Measurements from ENCODE around the gene STAT6.

STAT6 gene

DNA sequence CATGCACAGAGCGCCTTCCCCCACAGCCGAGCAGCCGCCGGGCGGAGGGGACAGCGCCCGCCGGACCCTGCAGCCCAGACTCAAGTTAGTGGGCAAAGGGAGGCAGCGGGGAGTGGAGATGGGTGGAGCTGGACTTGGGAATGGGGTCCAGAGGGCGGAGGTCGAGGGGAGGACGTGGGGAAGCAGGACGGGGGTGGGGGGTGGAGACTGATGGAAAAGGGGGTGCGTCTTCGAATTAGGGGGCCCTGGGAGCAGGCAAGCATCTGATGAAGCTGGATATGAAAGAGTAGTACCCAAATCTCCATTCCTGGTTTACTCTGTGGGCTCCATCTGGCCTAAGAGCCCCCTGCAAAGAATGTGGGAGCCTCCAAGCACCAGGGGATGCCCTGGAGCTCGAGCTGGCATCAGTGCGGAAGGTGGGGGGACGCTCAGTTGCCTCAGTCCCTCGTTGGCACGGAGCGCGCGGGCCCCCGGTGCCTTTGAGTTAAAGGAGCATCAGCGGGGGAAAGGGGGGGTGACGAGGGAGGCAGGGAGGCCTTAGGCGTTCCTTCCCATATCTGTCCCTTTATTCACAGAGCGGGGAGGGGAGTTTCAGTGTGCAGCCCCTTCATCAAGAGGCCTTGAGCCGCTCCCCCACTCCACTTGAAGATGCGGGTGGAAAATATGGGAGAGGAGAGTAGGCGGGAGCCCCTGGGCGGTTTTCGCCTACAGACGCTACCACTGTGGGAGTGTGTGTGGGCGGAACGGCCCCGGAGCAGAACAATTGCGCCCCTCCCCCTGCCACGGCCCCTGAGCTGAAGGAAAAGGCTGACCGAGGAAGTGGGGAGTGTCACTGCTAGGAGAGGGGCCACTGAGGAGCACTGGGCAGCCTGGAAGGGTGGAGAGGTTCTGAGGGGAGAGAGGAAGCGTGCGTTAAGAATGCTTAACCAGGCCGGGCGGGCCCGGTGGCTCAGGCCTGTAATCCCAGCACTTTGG is 21.6 kb downstream of the STAT6 start (continued):
- no peak for TF ChIP-seq ZNF211 (tag by site-specific recombination; IDR thresholded peaks at IDR 0.05; ENCODE audit: low read depth)
- TF ChIP-seq, protein P1, sequence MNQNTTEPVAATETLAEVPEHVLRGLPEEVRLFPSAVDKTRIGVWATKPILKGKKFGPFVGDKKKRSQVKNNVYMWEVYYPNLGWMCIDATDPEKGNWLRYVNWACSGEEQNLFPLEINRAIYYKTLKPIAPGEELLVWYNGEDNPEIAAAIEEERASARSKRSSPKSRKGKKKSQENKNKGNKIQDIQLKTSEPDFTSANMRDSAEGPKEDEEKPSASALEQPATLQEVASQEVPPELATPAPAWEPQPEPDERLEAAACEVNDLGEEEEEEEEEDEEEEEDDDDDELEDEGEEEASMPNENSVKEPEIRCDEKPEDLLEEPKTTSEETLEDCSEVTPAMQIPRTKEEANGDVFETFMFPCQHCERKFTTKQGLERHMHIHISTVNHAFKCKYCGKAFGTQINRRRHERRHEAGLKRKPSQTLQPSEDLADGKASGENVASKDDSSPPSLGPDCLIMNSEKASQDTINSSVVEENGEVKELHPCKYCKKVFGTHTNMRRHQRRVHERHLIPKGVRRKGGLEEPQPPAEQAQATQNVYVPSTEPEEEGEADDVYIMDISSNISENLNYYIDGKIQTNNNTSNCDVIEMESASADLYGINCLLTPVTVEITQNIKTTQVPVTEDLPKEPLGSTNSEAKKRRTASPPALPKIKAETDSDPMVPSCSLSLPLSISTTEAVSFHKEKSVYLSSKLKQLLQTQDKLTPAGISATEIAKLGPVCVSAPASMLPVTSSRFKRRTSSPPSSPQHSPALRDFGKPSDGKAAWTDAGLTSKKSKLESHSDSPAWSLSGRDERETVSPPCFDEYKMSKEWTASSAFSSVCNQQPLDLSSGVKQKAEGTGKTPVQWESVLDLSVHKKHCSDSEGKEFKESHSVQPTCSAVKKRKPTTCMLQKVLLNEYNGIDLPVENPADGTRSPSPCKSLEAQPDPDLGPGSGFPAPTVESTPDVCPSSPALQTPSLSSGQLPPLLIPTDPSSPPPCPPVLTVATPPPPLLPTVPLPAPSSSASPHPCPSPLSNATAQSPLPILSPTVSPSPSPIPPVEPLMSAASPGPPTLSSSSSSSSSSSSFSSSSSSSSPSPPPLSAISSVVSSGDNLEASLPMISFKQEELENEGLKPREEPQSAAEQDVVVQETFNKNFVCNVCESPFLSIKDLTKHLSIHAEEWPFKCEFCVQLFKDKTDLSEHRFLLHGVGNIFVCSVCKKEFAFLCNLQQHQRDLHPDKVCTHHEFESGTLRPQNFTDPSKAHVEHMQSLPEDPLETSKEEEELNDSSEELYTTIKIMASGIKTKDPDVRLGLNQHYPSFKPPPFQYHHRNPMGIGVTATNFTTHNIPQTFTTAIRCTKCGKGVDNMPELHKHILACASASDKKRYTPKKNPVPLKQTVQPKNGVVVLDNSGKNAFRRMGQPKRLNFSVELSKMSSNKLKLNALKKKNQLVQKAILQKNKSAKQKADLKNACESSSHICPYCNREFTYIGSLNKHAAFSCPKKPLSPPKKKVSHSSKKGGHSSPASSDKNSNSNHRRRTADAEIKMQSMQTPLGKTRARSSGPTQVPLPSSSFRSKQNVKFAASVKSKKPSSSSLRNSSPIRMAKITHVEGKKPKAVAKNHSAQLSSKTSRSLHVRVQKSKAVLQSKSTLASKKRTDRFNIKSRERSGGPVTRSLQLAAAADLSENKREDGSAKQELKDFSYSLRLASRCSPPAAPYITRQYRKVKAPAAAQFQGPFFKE (tag by site-specific recombination; IDR thresholded peaks at IDR 0.05; ENCODE audit: borderline replicate concordance) = no peak
- TF ChIP-seq, protein P2, sequence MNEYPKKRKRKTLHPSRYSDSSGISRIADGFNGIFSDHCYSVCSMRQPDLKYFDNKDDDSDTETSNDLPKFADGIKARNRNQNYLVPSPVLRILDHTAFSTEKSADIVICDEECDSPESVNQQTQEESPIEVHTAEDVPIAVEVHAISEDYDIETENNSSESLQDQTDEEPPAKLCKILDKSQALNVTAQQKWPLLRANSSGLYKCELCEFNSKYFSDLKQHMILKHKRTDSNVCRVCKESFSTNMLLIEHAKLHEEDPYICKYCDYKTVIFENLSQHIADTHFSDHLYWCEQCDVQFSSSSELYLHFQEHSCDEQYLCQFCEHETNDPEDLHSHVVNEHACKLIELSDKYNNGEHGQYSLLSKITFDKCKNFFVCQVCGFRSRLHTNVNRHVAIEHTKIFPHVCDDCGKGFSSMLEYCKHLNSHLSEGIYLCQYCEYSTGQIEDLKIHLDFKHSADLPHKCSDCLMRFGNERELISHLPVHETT (tag by site-specific recombination; IDR thresholded peaks at IDR 0.05) = no peak
- TF ChIP-seq, protein P3, sequence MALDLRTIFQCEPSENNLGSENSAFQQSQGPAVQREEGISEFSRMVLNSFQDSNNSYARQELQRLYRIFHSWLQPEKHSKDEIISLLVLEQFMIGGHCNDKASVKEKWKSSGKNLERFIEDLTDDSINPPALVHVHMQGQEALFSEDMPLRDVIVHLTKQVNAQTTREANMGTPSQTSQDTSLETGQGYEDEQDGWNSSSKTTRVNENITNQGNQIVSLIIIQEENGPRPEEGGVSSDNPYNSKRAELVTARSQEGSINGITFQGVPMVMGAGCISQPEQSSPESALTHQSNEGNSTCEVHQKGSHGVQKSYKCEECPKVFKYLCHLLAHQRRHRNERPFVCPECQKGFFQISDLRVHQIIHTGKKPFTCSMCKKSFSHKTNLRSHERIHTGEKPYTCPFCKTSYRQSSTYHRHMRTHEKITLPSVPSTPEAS (tag by site-specific recombination; IDR thresholded peaks at IDR 0.05) = no peak
- TF ChIP-seq ZBTB48 (tag by site-specific recombination; IDR thresholded peaks at IDR 0.05) = peak; percentile 64; the same call in 1 of the 2 replicates
- no peak for TF ChIP-seq ZNF48 (tag by site-specific recombination; IDR thresholded peaks at IDR 0.05)
- TF ChIP-seq, protein P4, sequence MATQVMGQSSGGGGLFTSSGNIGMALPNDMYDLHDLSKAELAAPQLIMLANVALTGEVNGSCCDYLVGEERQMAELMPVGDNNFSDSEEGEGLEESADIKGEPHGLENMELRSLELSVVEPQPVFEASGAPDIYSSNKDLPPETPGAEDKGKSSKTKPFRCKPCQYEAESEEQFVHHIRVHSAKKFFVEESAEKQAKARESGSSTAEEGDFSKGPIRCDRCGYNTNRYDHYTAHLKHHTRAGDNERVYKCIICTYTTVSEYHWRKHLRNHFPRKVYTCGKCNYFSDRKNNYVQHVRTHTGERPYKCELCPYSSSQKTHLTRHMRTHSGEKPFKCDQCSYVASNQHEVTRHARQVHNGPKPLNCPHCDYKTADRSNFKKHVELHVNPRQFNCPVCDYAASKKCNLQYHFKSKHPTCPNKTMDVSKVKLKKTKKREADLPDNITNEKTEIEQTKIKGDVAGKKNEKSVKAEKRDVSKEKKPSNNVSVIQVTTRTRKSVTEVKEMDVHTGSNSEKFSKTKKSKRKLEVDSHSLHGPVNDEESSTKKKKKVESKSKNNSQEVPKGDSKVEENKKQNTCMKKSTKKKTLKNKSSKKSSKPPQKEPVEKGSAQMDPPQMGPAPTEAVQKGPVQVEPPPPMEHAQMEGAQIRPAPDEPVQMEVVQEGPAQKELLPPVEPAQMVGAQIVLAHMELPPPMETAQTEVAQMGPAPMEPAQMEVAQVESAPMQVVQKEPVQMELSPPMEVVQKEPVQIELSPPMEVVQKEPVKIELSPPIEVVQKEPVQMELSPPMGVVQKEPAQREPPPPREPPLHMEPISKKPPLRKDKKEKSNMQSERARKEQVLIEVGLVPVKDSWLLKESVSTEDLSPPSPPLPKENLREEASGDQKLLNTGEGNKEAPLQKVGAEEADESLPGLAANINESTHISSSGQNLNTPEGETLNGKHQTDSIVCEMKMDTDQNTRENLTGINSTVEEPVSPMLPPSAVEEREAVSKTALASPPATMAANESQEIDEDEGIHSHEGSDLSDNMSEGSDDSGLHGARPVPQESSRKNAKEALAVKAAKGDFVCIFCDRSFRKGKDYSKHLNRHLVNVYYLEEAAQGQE (tag by site-specific recombination; IDR thresholded peaks at IDR 0.05) = no peak; the same call in 1 of the 2 replicates
- TF ChIP-seq, protein P5, sequence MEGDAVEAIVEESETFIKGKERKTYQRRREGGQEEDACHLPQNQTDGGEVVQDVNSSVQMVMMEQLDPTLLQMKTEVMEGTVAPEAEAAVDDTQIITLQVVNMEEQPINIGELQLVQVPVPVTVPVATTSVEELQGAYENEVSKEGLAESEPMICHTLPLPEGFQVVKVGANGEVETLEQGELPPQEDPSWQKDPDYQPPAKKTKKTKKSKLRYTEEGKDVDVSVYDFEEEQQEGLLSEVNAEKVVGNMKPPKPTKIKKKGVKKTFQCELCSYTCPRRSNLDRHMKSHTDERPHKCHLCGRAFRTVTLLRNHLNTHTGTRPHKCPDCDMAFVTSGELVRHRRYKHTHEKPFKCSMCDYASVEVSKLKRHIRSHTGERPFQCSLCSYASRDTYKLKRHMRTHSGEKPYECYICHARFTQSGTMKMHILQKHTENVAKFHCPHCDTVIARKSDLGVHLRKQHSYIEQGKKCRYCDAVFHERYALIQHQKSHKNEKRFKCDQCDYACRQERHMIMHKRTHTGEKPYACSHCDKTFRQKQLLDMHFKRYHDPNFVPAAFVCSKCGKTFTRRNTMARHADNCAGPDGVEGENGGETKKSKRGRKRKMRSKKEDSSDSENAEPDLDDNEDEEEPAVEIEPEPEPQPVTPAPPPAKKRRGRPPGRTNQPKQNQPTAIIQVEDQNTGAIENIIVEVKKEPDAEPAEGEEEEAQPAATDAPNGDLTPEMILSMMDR (tag by site-specific recombination; IDR thresholded peaks at IDR 0.05) = no peak
- TF ChIP-seq ZNF366 (tag by site-specific recombination; conservative IDR thresholded peaks at IDR 0.05) = no peak; the same call in 1 of the 2 replicates
- TF ChIP-seq ZNF311 (tag by site-specific recombination; IDR thresholded peaks at IDR 0.05; ENCODE audit: borderline replicate concordance) = no peak
- TF ChIP-seq, protein P6, sequence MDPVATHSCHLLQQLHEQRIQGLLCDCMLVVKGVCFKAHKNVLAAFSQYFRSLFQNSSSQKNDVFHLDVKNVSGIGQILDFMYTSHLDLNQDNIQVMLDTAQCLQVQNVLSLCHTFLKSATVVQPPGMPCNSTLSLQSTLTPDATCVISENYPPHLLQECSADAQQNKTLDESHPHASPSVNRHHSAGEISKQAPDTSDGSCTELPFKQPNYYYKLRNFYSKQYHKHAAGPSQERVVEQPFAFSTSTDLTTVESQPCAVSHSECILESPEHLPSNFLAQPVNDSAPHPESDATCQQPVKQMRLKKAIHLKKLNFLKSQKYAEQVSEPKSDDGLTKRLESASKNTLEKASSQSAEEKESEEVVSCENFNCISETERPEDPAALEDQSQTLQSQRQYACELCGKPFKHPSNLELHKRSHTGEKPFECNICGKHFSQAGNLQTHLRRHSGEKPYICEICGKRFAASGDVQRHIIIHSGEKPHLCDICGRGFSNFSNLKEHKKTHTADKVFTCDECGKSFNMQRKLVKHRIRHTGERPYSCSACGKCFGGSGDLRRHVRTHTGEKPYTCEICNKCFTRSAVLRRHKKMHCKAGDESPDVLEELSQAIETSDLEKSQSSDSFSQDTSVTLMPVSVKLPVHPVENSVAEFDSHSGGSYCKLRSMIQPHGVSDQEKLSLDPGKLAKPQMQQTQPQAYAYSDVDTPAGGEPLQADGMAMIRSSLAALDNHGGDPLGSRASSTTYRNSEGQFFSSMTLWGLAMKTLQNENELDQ (tag by site-specific recombination; IDR thresholded peaks at IDR 0.05; ENCODE audit: low read depth) = no peak
- no peak for TF ChIP-seq ZNF221 (tag by site-specific recombination; IDR thresholded peaks at IDR 0.05; ENCODE audit: borderline replicate concordance)
- no peak for TF ChIP-seq REPIN1 (tag by site-specific recombination; IDR thresholded peaks at IDR 0.05; ENCODE audit: low read depth)
- TF ChIP-seq ZNF571 (tag by site-specific recombination; IDR thresholded peaks at IDR 0.05) = no peak
- no peak for TF ChIP-seq ZNF24 (tag by site-specific recombination; IDR thresholded peaks at IDR 0.05)
- TF ChIP-seq TRIM28 (IDR thresholded peaks at IDR 0.05; ENCODE audit: borderline replicate concordance, low read length) = no peak
- TF ChIP-seq GLIS2 (tag by site-specific recombination; IDR thresholded peaks at IDR 0.05) = peak; percentile 78
- TF ChIP-seq ZFP37 (tag by site-specific recombination; IDR thresholded peaks at IDR 0.05) = 0 out of 2 replicates have a peak, but pooled peaks have one; percentile 26
- no peak for TF ChIP-seq ZBTB21 (tag by site-specific recombination; IDR thresholded peaks at IDR 0.05)
- TF ChIP-seq ZNF555 (tag by site-specific recombination; conservative IDR thresholded peaks at IDR 0.05) = no peak
- no peak for TF ChIP-seq ZNF423 (tag by site-specific recombination; IDR thresholded peaks at IDR 0.05)
- TF ChIP-seq ZNF830 (tag by site-specific recombination; IDR thresholded peaks at IDR 0.05; ENCODE audit: low read depth) = no peak
